ENCODE data around the gene ALDH3A2. TPM values are rescaled to one million over a fixed set of nuclear protein-coding genes. Genes with fewer than 3 reads are reported as not detected.

Gene ALDH3A2
- polyA plus RNA-seq, 4 donors = 93.9 to 117 (median 106) TPM

Other genes starting within 250 kb of the ALDH3A2 start
- gene RNF112, start 237.5 kb upstream of the ALDH3A2 start, polyA plus RNA-seq (ENCODE audit: insufficient read length in 4 of 4) = 1 to 10 TPM in 2 of 4 donors, under 1 TPM in 2; 0.88 to 1.9 (median 1.4) TPM
- 10 to 100 TPM; 15.5 to 38.7 (median 21.0) TPM for gene SLC47A1, start 114.9 kb upstream of the ALDH3A2 start, polyA plus RNA-seq (ENCODE audit: insufficient read length in 4 of 4)
- 1 to 10 TPM; 5.8 to 7.4 (median 6.8) TPM for gene SLC47A2, start 67.8 kb downstream of the ALDH3A2 start, polyA plus RNA-seq (ENCODE audit: insufficient read length in 4 of 4)
- 1 to 10 TPM; 1.4 to 1.6 (median 1.4) TPM for gene ALDH3A1, start 99.5 kb downstream of the ALDH3A2 start, polyA plus RNA-seq (ENCODE audit: insufficient read length in 4 of 4)
- gene ULK2, start 219.2 kb downstream of the ALDH3A2 start, polyA plus RNA-seq (ENCODE audit: insufficient read length in 4 of 4) = 10 to 100 TPM; 27.0 to 29.9 (median 28.4) TPM